Mesenchymal stem cell (in vitro differentiated cells and primary cell): Measurements from ENCODE around the gene STEAP4.
"Not testable (repeated sequence)": the region's sequence is repeated elsewhere in the genome, so short reads cannot be mapped to it uniquely, and the experiment has no call there.

ENCODE experiments used
- DNase-seq: peaks from one replicate; pipeline ENCODE4 v3.0.0-alpha.2; 2013
- H2AFZ ChIP-seq: one replicate; pipeline ENCODE4 v1.6.1; 2013; ENCODE audit warnings: low read depth, mild to moderate bottlenecking, control low read depth, inconsistent platforms, low read length, moderate library complexity
- H2AK5ac ChIP-seq: 2 replicates; pipeline ENCODE4 v1.6.1; 2013; ENCODE audit warnings: low read length, moderate library complexity, mild to moderate bottlenecking, inconsistent platforms; ENCODE audit not compliant: severe bottlenecking
- H2BK120ac ChIP-seq: one replicate; pipeline ENCODE4 v1.6.1; 2013; ENCODE audit warnings: low read depth, mild to moderate bottlenecking, inconsistent platforms, low read length, moderate library complexity
- H2BK12ac ChIP-seq, 2 experiments: one replicate each; pipeline ENCODE4 v1.6.1; 2013; ENCODE audit warnings: inconsistent platforms in 2 of 2, low read length in 2 of 2, mild to moderate bottlenecking in 2 of 2, moderate library complexity in 2 of 2, control low read depth in 1 of 2
- H2BK15ac ChIP-seq: one replicate; pipeline ENCODE4 v1.6.1; 2013; ENCODE audit warnings: mild to moderate bottlenecking, low read depth, inconsistent platforms; ENCODE audit not compliant: poor library complexity, severe bottlenecking
- H2BK5ac ChIP-seq: 2 replicates; pipeline ENCODE4 v1.6.1; 2013; ENCODE audit warnings: low read depth, mild to moderate bottlenecking, low read length, control low read depth, inconsistent platforms; ENCODE audit not compliant: poor library complexity, severe bottlenecking
- H3K14ac ChIP-seq, 2 experiments: one replicate each; pipeline ENCODE4 v1.6.1; 2013; ENCODE audit warnings: inconsistent platforms in 2 of 2, low read length in 2 of 2, control low read depth in 1 of 2, mild to moderate bottlenecking in 1 of 2, moderate library complexity in 1 of 2
- H3K18ac ChIP-seq, 2 experiments: one replicate each; pipeline ENCODE4 v1.6.1; 2013; ENCODE audit warnings: inconsistent platforms in 2 of 2, low read length in 2 of 2, control low read depth in 1 of 2, low read depth in 1 of 2, mild to moderate bottlenecking in 1 of 2
- H3K23ac ChIP-seq, 2 experiments: one replicate each; pipeline ENCODE4 v1.6.1; 2013; ENCODE audit warnings: inconsistent platforms in 2 of 2, low read length in 2 of 2, mild to moderate bottlenecking in 2 of 2, moderate library complexity in 2 of 2, control low read depth in 1 of 2
- H3K27ac ChIP-seq: 2 replicates; pipeline ENCODE4 v1.5.1; 2013; ENCODE audit warnings: mild to moderate bottlenecking, moderate library complexity, low read length, control low read depth, inconsistent platforms; ENCODE audit not compliant: poor library complexity, severe bottlenecking
- H3K27me3 ChIP-seq, 2 experiments: 2 replicates each; pipeline versions ENCODE4 v1.6.1 to v1.7.0; 2013; ENCODE audit warnings: low read length in 2 of 2, mild to moderate bottlenecking in 2 of 2, moderate library complexity in 2 of 2, control low read depth in 1 of 2, inconsistent platforms in 1 of 2; ENCODE audit not compliant: control insufficient read depth in 1 of 2, insufficient read depth in 1 of 2
- H3K36me3 ChIP-seq, 2 experiments: 2 replicates each; pipeline versions ENCODE4 v1.6.1 to v1.7.0; 2013; ENCODE audit warnings: low read length in 2 of 2, control low read depth in 1 of 2, inconsistent platforms in 1 of 2, low read depth in 1 of 2, mild to moderate bottlenecking in 1 of 2; ENCODE audit not compliant: insufficient read depth in 2 of 2, control insufficient read depth in 1 of 2
- H3K4ac ChIP-seq, 2 experiments: one replicate each; pipeline ENCODE4 v1.6.1; 2013; ENCODE audit warnings: inconsistent platforms in 2 of 2, low read length in 2 of 2, mild to moderate bottlenecking in 2 of 2, moderate library complexity in 2 of 2, control low read depth in 1 of 2, low read depth in 1 of 2
- H3K4me1 ChIP-seq: 2 replicates; pipeline ENCODE4 v1.6.1; 2013; ENCODE audit warnings: low read depth, low read length, control low read depth; ENCODE audit not compliant: control insufficient read depth, insufficient read depth
- H3K4me2 ChIP-seq: 2 replicates; pipeline ENCODE4 v1.6.1; 2013; ENCODE audit warnings: low read length, mild to moderate bottlenecking, inconsistent platforms; ENCODE audit not compliant: poor library complexity, severe bottlenecking
- H3K4me3 ChIP-seq, 2 experiments: 2 replicates each; pipeline versions ENCODE4 v1.5.1 to v1.7.0; 2013; ENCODE audit warnings: low read length in 2 of 2, mild to moderate bottlenecking in 2 of 2, control low read depth in 1 of 2, low read depth in 1 of 2; ENCODE audit not compliant: insufficient read depth in 1 of 2
- H3K79me1 ChIP-seq: replicated peaks from 2 replicates; pipeline ENCODE4 v1.6.1; 2013; ENCODE audit warnings: mild to moderate bottlenecking, control low read depth, low read length, inconsistent platforms; ENCODE audit not compliant: poor library complexity, severe bottlenecking
- H3K9ac ChIP-seq: 2 replicates; pipeline ENCODE4 v1.7.0; 2013; ENCODE audit warnings: mild to moderate bottlenecking, low read length, moderate library complexity
- H3K9me3 ChIP-seq: 2 replicates; pipeline ENCODE4 v1.7.0; 2013; ENCODE audit warnings: mild to moderate bottlenecking, low read length; ENCODE audit not compliant: control insufficient read depth
- H4K8ac ChIP-seq: one replicate; pipeline ENCODE4 v1.6.1; 2013; ENCODE audit warnings: inconsistent platforms, mild to moderate bottlenecking, low read length, moderate library complexity
- H4K91ac ChIP-seq: one replicate; pipeline ENCODE4 v1.6.1; 2013; ENCODE audit warnings: mild to moderate bottlenecking, low read length, inconsistent platforms
- whole genome bisulfite sequencing: methylation state at CpG from one replicate; pipeline ENCODE4 v1.1.7; 2013; ENCODE audit warnings: mixed read lengths; 5-methylcytosine and 5-hydroxymethylcytosine counted together

The STEAP4 gene

GRCh38 chr7:88262562-88262961 is 44.1 kb downstream of the STEAP4 start:
- no peak overlapping the region for H3K18ac ChIP-seq
- H2AFZ ChIP-seq = no peak overlapping the region
- H3K9ac ChIP-seq = no peak overlapping the region
- no peak overlapping the region for H3K14ac ChIP-seq
- H3K27me3 ChIP-seq = no peaks in the 10 kb centered on the region
- no peaks in the 10 kb centered on the region for H3K4me1 ChIP-seq
- no peak overlapping the region for H4K8ac ChIP-seq
- no peak overlapping the region for H2AK5ac ChIP-seq
- no peaks in the 10 kb centered on the region for H3K36me3 ChIP-seq
- H3K79me1 ChIP-seq = no peaks in the 10 kb centered on the region
- no peaks in the 10 kb centered on the region for H3K9me3 ChIP-seq
- no peak overlapping the region for H3K4ac ChIP-seq
- H3K4me2 ChIP-seq = no peak overlapping the region
- H2BK15ac ChIP-seq = no peak overlapping the region
- no peak for DNase-seq
- H4K91ac ChIP-seq = no peak overlapping the region
- no peak overlapping the region for H2BK120ac ChIP-seq
- H2BK5ac ChIP-seq = no peak overlapping the region
- no peak overlapping the region for H3K27ac ChIP-seq
- H2BK12ac ChIP-seq = no peak overlapping the region
- no peak overlapping the region for H3K23ac ChIP-seq
- 72% methylated on average over 4 of the region's 4 CpGs for WGBS
- H3K4me3 ChIP-seq = no peak overlapping the region

GRCh38 chr7:88260719-88261118 is 46.0 kb downstream of the STEAP4 start:
- Histone ChIP-seq H3K4me3 (no peak overlapping the region), H3K9ac (no peak overlapping the region), H3K79me1 (no peaks in the 10 kb centered on the region), H2BK5ac (no peak overlapping the region), H2BK120ac (no peak overlapping the region), H3K23ac (no peak overlapping the region), H3K9me3 (no peaks in the 10 kb centered on the region), H2BK15ac (no peak overlapping the region), H3K18ac (no peak overlapping the region), H2AK5ac (no peak overlapping the region), H2AFZ (no peak overlapping the region), H3K27me3 (no peaks in the 10 kb centered on the region), H3K27ac (no peak overlapping the region), H3K4me1 (no peaks in the 10 kb centered on the region), H2BK12ac (no peak overlapping the region), H3K36me3 (no peaks in the 10 kb centered on the region), H4K8ac (no peak overlapping the region), H3K4me2 (no peak overlapping the region), H3K14ac (no peak overlapping the region), H4K91ac (no peak overlapping the region), H3K4ac (no peak overlapping the region)
- WGBS = no CpG with 5 or more reads among the region's 1 CpG
- DNase-seq = no peak

GRCh38 chr7:88259656-88260380 is 46.9 kb downstream of the STEAP4 start:
- H2BK15ac ChIP-seq = no peak overlapping the region
- H2AK5ac ChIP-seq = no peak overlapping the region

GRCh38 chr7:88258296-88258695 is 48.4 kb downstream of the STEAP4 start:
- no CpG with 5 or more reads among the region's 1 CpG for WGBS
- not testable (repeated sequence) for DNase-seq

More at GRCh38 chr7:88259656-88260380, 46.9 kb downstream of the STEAP4 start:
- H3K14ac ChIP-seq = no peak overlapping the region
- no peaks in the 10 kb centered on the region for H3K27me3 ChIP-seq
- H3K9me3 ChIP-seq = peaks cover 5% of the 10 kb centered on the region
- DNase-seq = no peak
- H3K4me3 ChIP-seq = no peak overlapping the region
- no peak overlapping the region for H3K27ac ChIP-seq
- no peak overlapping the region for H2BK5ac ChIP-seq
- H2AFZ ChIP-seq = no peak overlapping the region
- H4K8ac ChIP-seq = no peak overlapping the region
- no peak overlapping the region for H3K9ac ChIP-seq
- 68% methylated on average over 2 of the region's 2 CpGs for WGBS
- no peaks in the 10 kb centered on the region for H3K36me3 ChIP-seq
- H4K91ac ChIP-seq = no peak overlapping the region
- no peaks in the 10 kb centered on the region for H3K4me1 ChIP-seq
- no peaks in the 10 kb centered on the region for H3K79me1 ChIP-seq
- no peak overlapping the region for H3K18ac ChIP-seq
- H3K23ac ChIP-seq = no peak overlapping the region
- H3K4me2 ChIP-seq = no peak overlapping the region
- H3K4ac ChIP-seq = no peak overlapping the region
- no peak overlapping the region for H2BK120ac ChIP-seq
- H2BK12ac ChIP-seq = no peak overlapping the region

More at GRCh38 chr7:88258296-88258695, 48.4 kb downstream of the STEAP4 start:
- H3K23ac ChIP-seq, H3K4ac ChIP-seq, H3K27me3 ChIP-seq, H3K27ac ChIP-seq, H2BK5ac ChIP-seq, H2BK12ac ChIP-seq, H3K4me3 ChIP-seq, H3K14ac ChIP-seq, H3K18ac ChIP-seq, H2BK120ac ChIP-seq, H3K9ac ChIP-seq, H3K36me3 ChIP-seq, H3K4me2 ChIP-seq, H2BK15ac ChIP-seq, H4K8ac ChIP-seq, H2AK5ac ChIP-seq, H2AFZ ChIP-seq, H3K79me1 ChIP-seq, H4K91ac ChIP-seq, H3K4me1 ChIP-seq: not testable (repeated sequence)
- H3K9me3 ChIP-seq = peaks cover 21% of the 10 kb centered on the region
